IMR-90 (cell line): ENCODE measurements around the gene LTBP2. TPM values are rescaled to one million over a fixed set of nuclear protein-coding genes. Genes with fewer than 3 reads are reported as not detected.

Experiments used
- ATAC-seq: fragments of 200-7000 bp; cut with Tn5 transposase; 2 replicates; pipeline ENCODE4 v1.9.1; 2020; ENCODE audit warnings: low read depth, mild to moderate bottlenecking, moderate library complexity
- BruUV-seq: library from RNA; stranded (reverse); fragments of 400-500 nt; replicated peaks from 2 replicates; lab custom pipeline; 2021; lab: Mats Ljungman, UMichigan
- CTCF ChIA-PET: fragments of 300-600 bp; formaldehyde crosslinking; extraction: SDS; loops from one replicate; lab custom pipeline; 2021; ENCODE audit warnings: antibody characterized with exemption; lab: Yijun Ruan, JAX
- POLR2A ChIA-PET: fragments of 300-600 bp; sonication (Branson Sonifier 250); formaldehyde crosslinking; loops from one replicate; lab custom pipeline; 2022; ENCODE audit warnings: antibody characterized with exemption; ENCODE audit not compliant: unreplicated experiment; lab: Charles Lee
- DNase-seq: peaks from one replicate; pipeline ENCODE4 v3.0.0; 2013
- H2AFZ ChIP-seq: replicated peaks from 2 replicates; pipeline ENCODE3; 2013; ENCODE audit warnings: low read length, mild to moderate bottlenecking; ENCODE audit not compliant: poor library complexity
- H2AK5ac ChIP-seq: 2 replicates; pipeline ENCODE4 v1.6.1; 2013; ENCODE audit warnings: low read depth, low read length, inconsistent platforms
- H2AK9ac ChIP-seq: replicated peaks from 2 replicates; pipeline ENCODE3; 2013; ENCODE audit warnings: mild to moderate bottlenecking, low read depth, low read length, moderate library complexity; ENCODE audit not compliant: poor library complexity
- H2BK120ac ChIP-seq: 2 replicates; pipeline ENCODE4 v1.6.1; 2013; ENCODE audit warnings: low read depth, low read length, inconsistent platforms
- H2BK15ac ChIP-seq: 3 replicates; pipeline ENCODE4 v1.6.1; 2013; ENCODE audit warnings: low read depth, low read length, inconsistent platforms
- H2BK20ac ChIP-seq: 2 replicates; pipeline ENCODE4 v1.6.1; 2013; ENCODE audit warnings: low read depth, mild to moderate bottlenecking, inconsistent platforms, low read length, moderate library complexity
- H2BK5ac ChIP-seq: 2 replicates; pipeline ENCODE4 v1.6.1; 2013; ENCODE audit warnings: mild to moderate bottlenecking, low read depth, low read length, inconsistent platforms; ENCODE audit not compliant: poor library complexity, severe bottlenecking
- H3K14ac ChIP-seq: replicated peaks from 2 replicates; pipeline ENCODE4 v1.6.1; 2013; ENCODE audit warnings: low read depth, low read length, inconsistent platforms
- H3K18ac ChIP-seq: 2 replicates; pipeline ENCODE4 v1.6.1; 2013; ENCODE audit warnings: low read depth, low read length, control low read depth
- H3K23ac ChIP-seq: 2 replicates; pipeline ENCODE4 v1.6.1; 2013; ENCODE audit warnings: low read depth, low read length, inconsistent platforms
- H3K27ac ChIP-seq: 2 replicates; pipeline ENCODE4 v1.5.1; 2013; ENCODE audit warnings: mild to moderate bottlenecking, control low read depth, low read length; ENCODE audit not compliant: insufficient read depth
- H3K27me3 ChIP-seq: 2 replicates; pipeline ENCODE4 v1.6.1; 2013; ENCODE audit warnings: low read length; ENCODE audit not compliant: control insufficient read depth, insufficient read depth
- H3K36me3 ChIP-seq: 2 replicates; pipeline ENCODE4 v1.6.1; 2013; ENCODE audit warnings: low read length, mixed read lengths; ENCODE audit not compliant: control insufficient read depth, insufficient read depth
- H3K4ac ChIP-seq: 2 replicates; pipeline ENCODE4 v1.6.1; 2013; ENCODE audit warnings: low read depth, low read length, inconsistent platforms
- H3K4me1 ChIP-seq: 2 replicates; pipeline ENCODE4 v1.6.1; 2013; ENCODE audit warnings: low read length, mixed read lengths; ENCODE audit not compliant: control insufficient read depth, insufficient read depth
- H3K4me2 ChIP-seq: 2 replicates; pipeline ENCODE4 v1.6.1; 2013; ENCODE audit warnings: low read depth, mild to moderate bottlenecking, control low read depth, low read length, moderate library complexity
- H3K4me3 ChIP-seq: 2 replicates; pipeline ENCODE4 v1.5.1; 2013; ENCODE audit warnings: low read depth, mild to moderate bottlenecking, control low read depth, low read length, moderate library complexity; ENCODE audit not compliant: insufficient read depth
- H3K56ac ChIP-seq: 2 replicates; pipeline ENCODE4 v1.6.1; 2013; ENCODE audit warnings: low read length, inconsistent platforms; ENCODE audit not compliant: insufficient read depth; ENCODE audit errors: extremely low read depth
- H3K79me1 ChIP-seq, 2 experiments: 2 replicates each; pipeline ENCODE4 v1.6.1; 2013; ENCODE audit warnings: low read length in 2 of 2, inconsistent platforms in 1 of 2, low read depth in 1 of 2
- H3K9ac ChIP-seq: 2 replicates; pipeline ENCODE4 v1.6.1; 2013; ENCODE audit warnings: low read depth, low read length, control low read depth
- H3K9me1 ChIP-seq: 2 replicates; pipeline ENCODE4 v1.6.1; 2013; ENCODE audit warnings: low read length, inconsistent platforms; ENCODE audit not compliant: insufficient read depth
- H3K9me3 ChIP-seq: 2 replicates; pipeline ENCODE4 v1.6.1; 2013; ENCODE audit warnings: low read length; ENCODE audit not compliant: control insufficient read depth, insufficient read depth
- H4K20me1 ChIP-seq: 2 replicates; pipeline ENCODE4 v1.6.1; 2013; ENCODE audit warnings: low read length, inconsistent platforms; ENCODE audit not compliant: insufficient read depth
- H4K5ac ChIP-seq: 2 replicates; pipeline ENCODE4 v1.6.1; 2013; ENCODE audit warnings: mild to moderate bottlenecking, low read depth, low read length, control low read depth
- H4K8ac ChIP-seq, 2 experiments: 2 replicates each; pipeline ENCODE4 v1.6.1; 2013; ENCODE audit warnings: low read depth in 2 of 2, low read length in 2 of 2, control low read depth in 1 of 2, inconsistent platforms in 1 of 2
- H4K91ac ChIP-seq: 2 replicates; pipeline ENCODE4 v1.6.1; 2013; ENCODE audit warnings: low read depth, low read length, inconsistent platforms; ENCODE audit not compliant: insufficient read depth
- BHLHE40 ChIP-seq: fragments of 150-350 bp; IDR thresholded peaks from 2 replicates; pipeline ENCODE4 v1.6.1; 2016; ENCODE audit warnings: mild to moderate bottlenecking, low read depth, low read length
- CEBPB ChIP-seq: IDR thresholded peaks from 2 replicates; pipeline ENCODE4 v1.6.1; 2012; ENCODE audit warnings: low read depth, low read length, improper control_type of control experiment
- CHD1 ChIP-seq: IDR thresholded peaks from 2 replicates; pipeline ENCODE4 v1.6.1; 2012; ENCODE audit warnings: low read depth, low read length, improper control_type of control experiment
- CTCF ChIP-seq: conservative IDR thresholded peaks from 2 replicates; pipeline ENCODE4 v1.5.1; 2012; ENCODE audit warnings: mild to moderate bottlenecking, low read depth, low read length, improper control_type of control experiment
- ELK1 ChIP-seq: fragments of 150-350 bp; IDR thresholded peaks from 2 replicates; pipeline ENCODE4 v1.6.1; 2016; ENCODE audit warnings: low read depth, mild to moderate bottlenecking, low read length, moderate library complexity, borderline replicate concordance
- FOS ChIP-seq: fragments of 150-350 bp; IDR thresholded peaks from 2 replicates; pipeline ENCODE4 v1.6.1; 2016; ENCODE audit warnings: low read depth, low read length
- MAFK ChIP-seq: IDR thresholded peaks from 2 replicates; pipeline ENCODE4 v1.6.1; 2012; ENCODE audit warnings: low read depth, low read length, improper control_type of control experiment
- MAZ ChIP-seq: IDR thresholded peaks from 2 replicates; pipeline ENCODE4 v1.6.1; 2012; ENCODE audit warnings: low read depth, mild to moderate bottlenecking, low read length, improper control_type of control experiment, moderate library complexity, borderline replicate concordance
- MXI1 ChIP-seq: IDR thresholded peaks from 2 replicates; pipeline ENCODE4 v1.6.1; 2012; ENCODE audit warnings: low read depth, mild to moderate bottlenecking, low read length, moderate library complexity, borderline replicate concordance
- NFE2L2 ChIP-seq: fragments of 150-350 bp; IDR thresholded peaks from 2 replicates; pipeline ENCODE4 v1.6.1; 2016; ENCODE audit warnings: low read depth, mild to moderate bottlenecking, low read length
- POLR2A ChIP-seq: IDR thresholded peaks from 2 replicates; pipeline ENCODE4 v1.6.1; 2012; ENCODE audit warnings: mild to moderate bottlenecking, low read depth, low read length
- RAD21 ChIP-seq: IDR thresholded peaks from 2 replicates; pipeline ENCODE4 v1.6.1; 2012; ENCODE audit warnings: low read length, improper control_type of control experiment
- RCOR1 ChIP-seq: IDR thresholded peaks from 2 replicates; pipeline ENCODE4 v1.6.1; 2012; ENCODE audit warnings: mild to moderate bottlenecking, low read length, improper control_type of control experiment; ENCODE audit not compliant: insufficient replicate concordance
- RFX5 ChIP-seq: IDR thresholded peaks from 2 replicates; pipeline ENCODE4 v1.8.0; 2012; ENCODE audit warnings: low read depth, mild to moderate bottlenecking, low read length, moderate library complexity
- SMC3 ChIP-seq: fragments of 150-350 bp; IDR thresholded peaks from 2 replicates; pipeline ENCODE4 v1.6.1; 2016; ENCODE audit warnings: low read depth, mild to moderate bottlenecking, antibody characterized with exemption, low read length, moderate library complexity
- WGBS, 2 experiments: methylation state at CpG; one replicate each; pipeline versions ENCODE4 v1.1.5 to v1.1.7; 2013; ENCODE audit warnings: missing lambda C conversion rate in 2 of 2; ENCODE audit not compliant: insufficient read length in 1 of 2; ENCODE audit errors: extremely low coverage in 2 of 2; 5-methylcytosine and 5-hydroxymethylcytosine counted together
- dilution Hi-C: fragments of 300-500 bp; cut with HindIII; formaldehyde crosslinking; loops from one replicate; pipeline ENCODE4 v1.14.3; 2018; ENCODE audit warnings: low sequenced_read_pairs; ENCODE audit not compliant: unreplicated experiment
- in situ Hi-C: fragments of 300-500 bp; cut with MboI; formaldehyde crosslinking; loops from 3 replicates; pipeline ENCODE4 v1.14.3; 2019; ENCODE audit warnings: low sequenced_read_pairs, inconsistent platforms, mixed read lengths
- intact Hi-C: fragments of 100-400 bp; cut with micrococcal nuclease; formaldehyde crosslinking; loops from 2 replicates; pipeline ENCODE4 v1.10.0; 2022
- polyA plus RNA-seq, 3 experiments: library from polyadenylated mRNA; depleted of rRNA; stranded (reverse); fragments of >200 nt; gene quantifications; 2 replicates each; pipeline ENCODE4 v1.2.3, GENCODE V29; 2012; ENCODE audit warnings: low replicate concordance in 1 of 3
- total RNA-seq: library from RNA; depleted of rRNA; stranded (reverse); fragments of >200 nt; gene quantifications from 2 replicates; pipeline ENCODE4 v1.2.3, GENCODE V29; 2012

Gene LTBP2
- total and polyA plus RNA-seq, 2 of the 4 experiments (the other 2 are of a cell fraction) = 23.8 to 79.3 TPM

- TF ChIP-seq CEBPB (no peak), RAD21 (no peak)
Observed at GRCh38 chr14:74636424-74637177, 24.6 kb upstream of the LTBP2 start (continued).

- Histone ChIP-seq H2BK15ac (peak overlapping the region; percentile 0; the same call in 1 of the 3 replicates), H4K20me1 (no peaks in the 10 kb centered on the region), H2AK9ac (no peak overlapping the region), H4K5ac (no peak overlapping the region), H3K4ac (0 out of 2 replicates have a peak overlapping the region, but pooled peaks have one; percentile 5), H4K8ac (peak overlapping the region in 1 of 2 experiments; percentile 5; a peak in 1 of 4 replicates), H2BK5ac (no peak overlapping the region), H3K23ac (no peak overlapping the region), H3K4me1 (peaks cover 33% of the 10 kb centered on the region), H2AFZ (no peak overlapping the region), H3K36me3 (no peaks in the 10 kb centered on the region), H3K27ac (no peak overlapping the region), H3K14ac (no peak overlapping the region), H3K4me3 (no peak overlapping the region), H4K91ac (no peak overlapping the region), H2AK5ac (peak overlapping the region; percentile 37), H2BK20ac (peak overlapping the region; percentile 6; the same call in 1 of the 2 replicates), H3K56ac (no peak overlapping the region), H3K9me1 (peaks cover 11% of the 10 kb centered on the region), H3K27me3 (no peaks in the 10 kb centered on the region), H3K18ac (no peak overlapping the region), H3K79me1 (no peaks in the 10 kb centered on the region), H3K4me2 (no peak overlapping the region), H2BK120ac (no peak overlapping the region; the same call in 1 of the 2 replicates), H3K9ac (no peak overlapping the region), H3K9me3 (no peaks in the 10 kb centered on the region)
- in situ Hi-C loops (no loop called here), dilution Hi-C loops (no loop called here), intact Hi-C loops (no loop called here)
- ATAC-seq (no peak), DNase-seq (no peak)
- BruUV-seq = no TSS peak
- CTCF ChIA-PET = no interaction called here
- POLR2A ChIA-PET = no interaction called here
- TF ChIP-seq SMC3 (no peak), CHD1 (no peak), RAD21 (no peak), RFX5 (no peak), BHLHE40 (no peak), RCOR1 (no peak), MAFK (no peak), MXI1 (no peak), NFE2L2 (no peak), ELK1 (no peak), CTCF (no peak), FOS (no peak), POLR2A (no peak), MAZ (no peak)
- 100% methylated on average over 1 of the region's 3 CpGs; no CpG with 5 or more reads in 1 of the 2 experiments for WGBS, 2 experiments
Observed at GRCh38 chr14:74635847-74636246, 23.8 kb upstream of the LTBP2 start.
